ENCODE data around the gene EIF3I.

Gene EIF3I

DNA sequence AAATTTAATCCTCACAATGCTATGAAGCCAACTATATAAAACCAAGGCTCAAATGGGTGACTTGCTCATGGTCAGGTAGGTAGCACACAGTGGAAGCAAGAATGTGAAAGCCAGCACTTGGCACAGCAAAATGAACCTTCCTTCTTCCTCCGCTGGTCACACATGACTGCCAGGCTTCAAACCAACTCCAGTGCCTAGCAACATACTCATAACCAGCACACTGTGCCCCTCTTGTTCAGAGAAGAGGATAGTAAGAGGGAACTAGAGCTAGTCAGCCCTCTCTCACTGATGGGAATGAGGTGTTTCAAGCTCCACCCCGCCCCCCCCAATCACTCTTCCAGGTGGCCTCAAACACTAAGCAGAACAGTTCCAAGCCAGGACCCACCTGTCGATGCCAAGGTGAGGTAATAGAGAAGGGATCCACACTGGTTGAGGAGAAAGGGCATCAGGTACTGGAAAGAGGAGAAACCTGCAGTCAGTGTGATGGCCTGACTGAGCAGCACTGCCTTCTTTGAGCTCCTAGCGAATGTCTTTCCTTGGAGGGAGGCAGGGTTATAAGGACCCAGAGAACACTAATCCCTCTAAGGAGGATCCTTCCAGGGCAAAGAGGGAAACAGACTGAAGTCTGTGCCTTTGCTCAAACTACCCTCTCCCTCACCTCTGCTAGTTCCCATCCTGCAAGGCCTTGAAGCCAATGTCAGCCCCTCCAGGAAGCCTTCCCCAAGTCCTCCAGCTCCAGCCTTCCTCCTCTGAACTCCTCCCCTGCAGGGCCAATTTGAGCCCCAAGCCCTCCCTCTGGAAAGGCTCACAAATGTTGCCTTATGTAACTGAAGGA, 1.2 kb upstream of the EIF3I start:
- Histone ChIP-seq H3K4me3 (ENCODE audit: low read depth, low read length) (peak overlapping the region; percentile 96), H3K4me1 (ENCODE audit: control insufficient read depth, insufficient read depth, low read length) (no peaks in the 10 kb centered on the region), H3K9ac (ENCODE audit: low read depth, low read length) (no peak overlapping the region), H3K36me3 (ENCODE audit: control insufficient read depth, insufficient read depth, low read length) (peaks cover 22% of the 10 kb centered on the region), H3K9me3 (ENCODE audit: control insufficient read depth, insufficient read depth, low read length) (no peaks in the 10 kb centered on the region), H3K27me3 (ENCODE audit: control insufficient read depth, insufficient read depth, low read length) (no peaks in the 10 kb centered on the region)

DNA sequence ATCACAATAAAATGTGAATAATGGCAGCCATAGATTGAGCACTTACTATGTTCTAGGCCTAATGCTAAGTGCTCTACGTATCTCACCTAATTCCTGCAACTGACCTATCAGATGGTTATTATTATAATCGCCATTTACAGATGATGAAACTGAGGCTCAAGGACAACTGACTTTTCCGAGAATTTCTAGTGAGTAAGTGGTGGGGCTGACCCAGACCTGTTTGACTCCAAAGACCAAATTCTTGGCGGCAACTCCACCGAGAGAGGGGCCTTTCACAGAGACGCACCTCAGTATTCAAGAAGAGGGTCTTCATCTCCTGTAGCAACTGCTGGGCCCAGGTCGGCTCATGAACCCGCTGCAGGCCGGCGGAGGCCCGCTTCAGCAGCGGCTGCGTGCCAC, 627 bp upstream of the EIF3I start:
- Histone ChIP-seq H3K4me3 (ENCODE audit: low read depth, low read length) (peak overlapping the region; percentile 96), H3K27me3 (ENCODE audit: control insufficient read depth, insufficient read depth, low read length) (no peaks in the 10 kb centered on the region)

DNA sequence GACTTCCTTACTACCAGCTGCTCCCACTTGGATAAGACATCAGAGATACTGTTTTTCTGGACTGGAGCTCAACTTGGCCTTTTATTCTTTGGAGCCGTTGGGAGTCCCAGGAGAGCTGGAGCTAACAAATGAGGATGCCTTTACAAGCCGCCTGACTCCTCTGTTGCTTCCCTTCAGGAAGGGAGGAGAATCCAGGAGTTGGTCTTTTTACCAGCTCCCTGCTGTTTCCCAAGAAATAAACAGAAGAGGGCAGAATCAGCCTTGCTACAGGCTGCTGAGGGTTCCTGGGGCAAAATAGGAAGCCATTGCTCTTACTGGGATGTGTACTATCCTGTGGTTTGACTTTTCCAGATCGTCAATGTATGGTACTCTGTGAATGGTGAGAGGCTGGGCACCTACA, 1.5 kb downstream of the EIF3I start:
- Histone ChIP-seq H3K4me1 (ENCODE audit: control insufficient read depth, insufficient read depth, low read length) (no peaks in the 10 kb centered on the region), H3K4me3 (ENCODE audit: low read depth, low read length) (no peak overlapping the region), H3K27me3 (ENCODE audit: control insufficient read depth, insufficient read depth, low read length) (no peaks in the 10 kb centered on the region), H3K36me3 (ENCODE audit: control insufficient read depth, insufficient read depth, low read length) (peaks cover 34% of the 10 kb centered on the region), H3K9ac (ENCODE audit: low read depth, low read length) (no peak overlapping the region), H3K9me3 (ENCODE audit: control insufficient read depth, insufficient read depth, low read length) (no peaks in the 10 kb centered on the region)

More for the DNA sequence above, 627 bp upstream of the EIF3I start:
- H3K9me3 ChIP-seq (ENCODE audit: control insufficient read depth, insufficient read depth, low read length) = no peaks in the 10 kb centered on the region
- H3K9ac ChIP-seq (ENCODE audit: low read depth, low read length) = peak overlapping the region; percentile 74
- no peaks in the 10 kb centered on the region for H3K4me1 ChIP-seq (ENCODE audit: control insufficient read depth, insufficient read depth, low read length)
- H3K36me3 ChIP-seq (ENCODE audit: control insufficient read depth, insufficient read depth, low read length) = peaks cover 23% of the 10 kb centered on the region

DNA sequence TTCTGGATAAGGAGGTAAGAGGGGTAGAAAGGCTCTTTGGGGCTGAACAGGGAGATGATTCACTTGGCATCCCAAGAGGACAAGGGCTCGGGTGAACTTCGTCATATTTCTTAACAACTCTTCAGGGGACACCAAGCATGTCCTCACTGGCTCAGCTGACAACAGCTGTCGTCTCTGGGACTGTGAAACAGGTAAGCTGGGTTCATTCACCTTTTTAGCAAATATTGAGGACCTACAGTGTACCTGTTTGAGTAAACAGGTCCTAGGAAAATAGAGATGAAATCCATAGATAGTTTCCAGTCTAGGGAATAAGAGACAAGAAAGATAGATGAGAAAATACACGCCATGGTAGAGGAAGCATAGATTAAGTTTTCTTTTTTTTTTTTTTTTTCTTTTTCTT, 2.1 kb downstream of the EIF3I start:
- Histone ChIP-seq H3K27me3 (ENCODE audit: control insufficient read depth, insufficient read depth, low read length) (no peaks in the 10 kb centered on the region), H3K9me3 (ENCODE audit: control insufficient read depth, insufficient read depth, low read length) (no peaks in the 10 kb centered on the region), H3K4me3 (ENCODE audit: low read depth, low read length) (no peak overlapping the region), H3K9ac (ENCODE audit: low read depth, low read length) (no peak overlapping the region), H3K36me3 (ENCODE audit: control insufficient read depth, insufficient read depth, low read length) (peaks cover 38% of the 10 kb centered on the region), H3K4me1 (ENCODE audit: control insufficient read depth, insufficient read depth, low read length) (no peaks in the 10 kb centered on the region)

DNA sequence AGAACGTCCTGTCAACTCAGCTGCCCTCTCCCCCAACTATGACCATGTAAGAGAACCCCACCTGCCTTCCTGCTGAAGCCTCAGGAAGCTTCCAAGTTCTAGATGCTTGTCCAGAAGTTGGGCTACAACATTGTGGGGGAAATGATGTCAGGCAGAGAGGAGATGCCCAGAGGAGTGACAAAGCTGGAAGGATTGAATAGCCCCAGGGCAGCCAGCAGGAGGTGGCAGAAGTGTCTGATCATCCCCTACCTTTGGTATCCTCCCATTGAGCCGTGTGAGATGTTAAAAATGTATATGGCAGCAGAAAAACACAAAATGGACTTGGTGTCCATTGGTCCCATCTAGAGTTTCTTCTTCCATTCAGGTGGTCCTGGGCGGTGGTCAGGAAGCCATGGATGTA, 6.6 kb downstream of the EIF3I start:
- H3K4me3 ChIP-seq (ENCODE audit: low read depth, low read length) = no peak overlapping the region
- H3K9me3 ChIP-seq (ENCODE audit: control insufficient read depth, insufficient read depth, low read length) = no peaks in the 10 kb centered on the region
- no peaks in the 10 kb centered on the region for H3K4me1 ChIP-seq (ENCODE audit: control insufficient read depth, insufficient read depth, low read length)
- H3K9ac ChIP-seq (ENCODE audit: low read depth, low read length) = no peak overlapping the region
- peaks cover 52% of the 10 kb centered on the region for H3K36me3 ChIP-seq (ENCODE audit: control insufficient read depth, insufficient read depth, low read length)
- H3K27me3 ChIP-seq (ENCODE audit: control insufficient read depth, insufficient read depth, low read length) = no peaks in the 10 kb centered on the region

DNA sequence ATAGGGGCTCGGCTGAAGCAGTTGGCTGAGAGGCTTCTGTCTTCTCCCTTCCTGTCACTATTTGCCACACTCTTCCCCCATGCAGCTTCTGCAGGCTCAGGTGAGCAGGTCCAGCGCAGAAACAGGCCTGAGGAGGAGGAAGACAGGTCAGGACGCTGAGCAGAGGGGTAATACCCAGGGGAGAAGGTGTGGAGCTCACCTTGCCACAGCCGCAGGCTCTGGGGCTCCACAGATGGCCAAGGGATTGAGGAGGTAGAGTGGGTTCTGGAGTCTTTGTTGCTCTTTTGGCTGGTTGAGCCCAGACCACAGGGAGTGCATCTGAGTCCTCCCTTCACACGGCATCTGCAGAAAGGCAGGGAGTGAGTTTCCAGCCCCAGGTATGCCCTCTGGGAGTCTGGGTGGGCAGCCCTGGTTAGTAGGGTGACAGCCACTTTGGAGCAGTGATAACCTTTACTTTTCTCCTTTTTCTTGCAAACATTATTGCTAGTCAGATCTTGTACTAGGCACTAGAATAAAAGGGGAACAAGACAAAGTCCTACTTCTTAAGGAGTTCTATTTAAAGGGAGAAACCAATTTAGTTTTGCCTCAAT, 9.7 kb downstream of the EIF3I start:
- Histone ChIP-seq H3K9ac (ENCODE audit: low read depth, low read length) (no peak overlapping the region), H3K4me1 (ENCODE audit: control insufficient read depth, insufficient read depth, low read length) (no peaks in the 10 kb centered on the region), H3K9me3 (ENCODE audit: control insufficient read depth, insufficient read depth, low read length) (no peaks in the 10 kb centered on the region), H3K4me3 (ENCODE audit: low read depth, low read length) (no peak overlapping the region), H3K36me3 (ENCODE audit: control insufficient read depth, insufficient read depth, low read length) (peaks cover 40% of the 10 kb centered on the region), H3K27me3 (ENCODE audit: control insufficient read depth, insufficient read depth, low read length) (no peaks in the 10 kb centered on the region)

DNA sequence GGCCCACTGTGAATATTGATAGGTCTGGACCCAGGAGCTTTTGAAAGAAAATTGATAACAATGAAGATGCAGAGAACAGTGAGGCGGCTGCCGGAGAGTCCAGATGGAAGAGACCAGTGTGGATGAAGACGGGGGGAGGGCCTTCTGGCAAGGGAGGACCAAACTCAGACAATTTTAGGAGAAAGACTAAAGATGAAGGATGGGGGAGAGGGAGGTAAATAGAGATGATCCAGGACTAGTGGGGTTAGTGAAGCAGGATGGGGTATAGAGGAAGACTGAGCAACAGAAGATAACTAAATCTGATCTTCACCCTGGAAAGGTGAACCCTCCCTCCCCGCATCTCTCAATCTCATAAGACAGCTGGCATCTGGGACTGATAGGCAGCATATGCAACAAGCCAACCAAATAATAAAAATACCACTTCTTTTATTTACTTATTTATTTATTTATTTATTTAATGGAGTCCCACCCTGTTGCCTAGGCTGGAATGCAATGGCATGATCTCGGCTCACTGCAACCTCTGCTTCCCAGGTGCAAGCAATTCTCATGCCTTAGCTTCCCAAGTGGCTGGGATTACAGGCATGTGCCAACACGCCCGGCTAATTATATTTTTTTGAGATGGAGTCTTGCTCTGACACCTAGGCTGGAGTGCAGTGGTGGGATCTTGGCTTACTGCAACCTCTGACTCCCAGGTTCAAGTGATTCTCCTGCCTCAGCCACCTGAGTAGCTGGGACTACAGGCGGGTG, 10.5 kb downstream of the EIF3I start:
- Histone ChIP-seq H3K36me3 (ENCODE audit: control insufficient read depth, insufficient read depth, low read length) (peaks cover 35% of the 10 kb centered on the region), H3K4me1 (ENCODE audit: control insufficient read depth, insufficient read depth, low read length) (no peaks in the 10 kb centered on the region)

DNA sequence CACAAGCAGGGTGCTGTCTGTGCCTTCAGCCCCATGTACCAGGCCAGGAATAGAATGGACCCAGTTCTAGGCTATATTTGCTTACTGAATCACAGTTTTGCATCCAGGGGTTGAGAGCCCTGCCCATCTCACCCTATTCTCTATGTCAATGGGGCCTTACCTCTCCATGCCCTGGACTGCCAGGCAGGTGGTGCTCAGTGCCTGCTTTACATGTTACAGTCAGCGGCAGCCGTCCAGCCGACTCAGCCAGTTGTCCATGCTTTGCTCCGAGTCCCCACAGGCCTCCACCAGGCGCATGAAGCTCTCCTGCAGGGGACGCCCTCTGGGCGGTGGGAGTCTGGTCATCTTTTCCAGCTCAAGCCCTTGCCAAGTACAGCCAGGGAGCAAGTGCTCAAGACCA, 12.6 kb downstream of the EIF3I start:
- H3K4me3 ChIP-seq (ENCODE audit: low read depth, low read length) = no peak overlapping the region
- no peaks in the 10 kb centered on the region for H3K4me1 ChIP-seq (ENCODE audit: control insufficient read depth, insufficient read depth, low read length)
- H3K27me3 ChIP-seq (ENCODE audit: control insufficient read depth, insufficient read depth, low read length) = no peaks in the 10 kb centered on the region
- no peak overlapping the region for H3K9ac ChIP-seq (ENCODE audit: low read depth, low read length)
- no peaks in the 10 kb centered on the region for H3K9me3 ChIP-seq (ENCODE audit: control insufficient read depth, insufficient read depth, low read length)
- H3K36me3 ChIP-seq (ENCODE audit: control insufficient read depth, insufficient read depth, low read length) = peaks cover 17% of the 10 kb centered on the region

More for the DNA sequence above, 10.5 kb downstream of the EIF3I start:
- Histone ChIP-seq H3K9me3 (ENCODE audit: control insufficient read depth, insufficient read depth, low read length) (no peaks in the 10 kb centered on the region), H3K4me3 (ENCODE audit: low read depth, low read length) (no peak overlapping the region), H3K27me3 (ENCODE audit: control insufficient read depth, insufficient read depth, low read length) (no peaks in the 10 kb centered on the region), H3K9ac (ENCODE audit: low read depth, low read length) (no peak overlapping the region)

DNA sequence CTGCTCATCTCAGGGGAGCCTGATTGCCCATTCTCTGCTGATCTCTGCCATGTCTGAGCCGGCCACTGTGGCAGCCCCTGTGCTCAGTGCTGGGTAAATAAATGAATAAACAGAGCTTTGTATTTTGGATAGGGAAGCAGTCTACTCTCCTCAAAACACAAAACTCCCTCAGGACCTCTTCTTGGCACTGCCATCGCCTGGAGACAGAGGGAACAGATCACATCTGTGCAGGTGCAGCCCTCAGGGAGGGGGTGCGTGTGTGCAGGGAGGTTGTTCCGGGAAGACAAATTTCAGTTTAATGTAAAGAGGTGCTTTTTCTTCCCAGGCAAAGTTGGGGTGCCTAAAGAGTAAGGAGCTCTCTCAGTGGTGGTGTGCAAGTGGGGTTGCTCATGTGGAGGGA, 17.1 kb downstream of the EIF3I start:
- Histone ChIP-seq H3K9me3 (ENCODE audit: control insufficient read depth, insufficient read depth, low read length) (no peaks in the 10 kb centered on the region), H3K4me3 (ENCODE audit: low read depth, low read length) (peak overlapping the region; percentile 92), H3K36me3 (ENCODE audit: control insufficient read depth, insufficient read depth, low read length) (peaks cover 5% of the 10 kb centered on the region), H3K4me1 (ENCODE audit: control insufficient read depth, insufficient read depth, low read length) (no peaks in the 10 kb centered on the region), H3K27me3 (ENCODE audit: control insufficient read depth, insufficient read depth, low read length) (no peaks in the 10 kb centered on the region), H3K9ac (ENCODE audit: low read depth, low read length) (peak overlapping the region; percentile 77)

DNA sequence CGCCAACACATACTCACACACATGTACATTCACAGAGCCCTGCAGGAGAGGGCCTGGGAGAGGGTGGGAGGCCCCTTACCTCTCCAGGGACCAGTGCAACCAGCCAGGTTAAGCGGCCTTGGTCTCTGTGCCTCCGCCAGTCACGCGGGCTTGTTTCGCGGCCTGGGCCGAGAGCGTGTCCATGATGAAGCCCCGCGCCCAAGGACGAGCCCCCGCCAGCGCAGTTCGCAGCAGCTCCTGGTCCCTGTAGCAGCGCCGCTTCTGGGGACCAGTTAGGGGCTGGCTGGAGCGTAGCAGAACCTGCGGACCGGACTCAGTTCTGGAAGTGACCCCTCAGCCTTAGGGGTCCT, 17.6 kb downstream of the EIF3I start:
- Histone ChIP-seq H3K27me3 (ENCODE audit: control insufficient read depth, insufficient read depth, low read length) (no peaks in the 10 kb centered on the region), H3K36me3 (ENCODE audit: control insufficient read depth, insufficient read depth, low read length) (peaks cover under 1% of the 10 kb centered on the region), H3K9me3 (ENCODE audit: control insufficient read depth, insufficient read depth, low read length) (no peaks in the 10 kb centered on the region), H3K4me3 (ENCODE audit: low read depth, low read length) (peak overlapping the region; percentile 92), H3K4me1 (ENCODE audit: control insufficient read depth, insufficient read depth, low read length) (no peaks in the 10 kb centered on the region), H3K9ac (ENCODE audit: low read depth, low read length) (peak overlapping the region; percentile 77)

DNA sequence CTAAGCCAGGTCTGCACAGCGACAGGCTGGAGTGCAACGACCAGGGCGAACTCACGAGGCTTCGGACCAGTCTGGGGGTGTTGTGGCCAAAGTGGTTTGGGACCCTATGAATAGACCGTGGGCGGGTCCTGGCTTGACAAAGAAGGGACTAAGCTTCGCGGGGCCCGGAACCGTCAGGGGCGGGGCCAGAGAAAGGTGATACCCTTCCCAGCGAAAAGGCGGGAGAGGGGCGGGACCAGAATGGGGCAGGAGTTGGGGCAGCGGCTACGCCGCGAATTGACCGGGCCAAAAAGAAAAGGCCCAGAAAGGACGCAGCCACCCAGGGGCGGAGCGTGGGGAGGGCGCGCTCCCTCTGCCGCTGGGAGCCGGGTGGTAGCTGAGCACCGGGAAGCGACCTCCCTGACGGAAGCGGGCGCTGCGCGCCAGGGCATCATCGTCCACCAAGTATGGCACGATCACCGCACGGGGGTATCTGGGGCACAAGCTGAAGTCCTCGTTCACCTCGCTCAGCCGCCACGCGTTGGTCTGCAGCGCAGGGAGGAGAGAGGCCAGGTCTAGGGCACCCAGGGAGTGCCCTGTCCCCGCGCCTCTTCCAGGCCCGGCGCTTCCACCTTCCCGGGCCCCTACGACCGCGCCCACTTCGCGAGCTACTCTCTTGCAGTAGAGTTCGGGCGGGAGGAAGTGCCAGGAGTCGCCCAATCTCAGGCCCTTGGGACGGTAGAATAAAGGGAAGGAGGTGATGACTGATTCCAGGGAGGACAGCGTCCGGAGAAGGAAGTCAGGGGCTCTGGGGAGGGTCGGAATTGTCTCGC, 18.1 kb downstream of the EIF3I start:
- no peaks in the 10 kb centered on the region for H3K36me3 ChIP-seq (ENCODE audit: control insufficient read depth, insufficient read depth, low read length)
- H3K9ac ChIP-seq (ENCODE audit: low read depth, low read length) = peak overlapping the region; percentile 77
- H3K4me3 ChIP-seq (ENCODE audit: low read depth, low read length) = peak overlapping the region; percentile 92
- H3K9me3 ChIP-seq (ENCODE audit: control insufficient read depth, insufficient read depth, low read length) = no peaks in the 10 kb centered on the region
- no peaks in the 10 kb centered on the region for H3K4me1 ChIP-seq (ENCODE audit: control insufficient read depth, insufficient read depth, low read length)
- H3K27me3 ChIP-seq (ENCODE audit: control insufficient read depth, insufficient read depth, low read length) = no peaks in the 10 kb centered on the region
